ENCODE results near the gene ALDH1A3. TPM values are rescaled to one million over a fixed set of nuclear protein-coding genes. Genes with fewer than 3 reads are reported as not detected.

The ALDH1A3 gene
- total and polyA plus RNA-seq, 4 donors: 0.79 to 8.4 (median 1.4) TPM

DNA sequence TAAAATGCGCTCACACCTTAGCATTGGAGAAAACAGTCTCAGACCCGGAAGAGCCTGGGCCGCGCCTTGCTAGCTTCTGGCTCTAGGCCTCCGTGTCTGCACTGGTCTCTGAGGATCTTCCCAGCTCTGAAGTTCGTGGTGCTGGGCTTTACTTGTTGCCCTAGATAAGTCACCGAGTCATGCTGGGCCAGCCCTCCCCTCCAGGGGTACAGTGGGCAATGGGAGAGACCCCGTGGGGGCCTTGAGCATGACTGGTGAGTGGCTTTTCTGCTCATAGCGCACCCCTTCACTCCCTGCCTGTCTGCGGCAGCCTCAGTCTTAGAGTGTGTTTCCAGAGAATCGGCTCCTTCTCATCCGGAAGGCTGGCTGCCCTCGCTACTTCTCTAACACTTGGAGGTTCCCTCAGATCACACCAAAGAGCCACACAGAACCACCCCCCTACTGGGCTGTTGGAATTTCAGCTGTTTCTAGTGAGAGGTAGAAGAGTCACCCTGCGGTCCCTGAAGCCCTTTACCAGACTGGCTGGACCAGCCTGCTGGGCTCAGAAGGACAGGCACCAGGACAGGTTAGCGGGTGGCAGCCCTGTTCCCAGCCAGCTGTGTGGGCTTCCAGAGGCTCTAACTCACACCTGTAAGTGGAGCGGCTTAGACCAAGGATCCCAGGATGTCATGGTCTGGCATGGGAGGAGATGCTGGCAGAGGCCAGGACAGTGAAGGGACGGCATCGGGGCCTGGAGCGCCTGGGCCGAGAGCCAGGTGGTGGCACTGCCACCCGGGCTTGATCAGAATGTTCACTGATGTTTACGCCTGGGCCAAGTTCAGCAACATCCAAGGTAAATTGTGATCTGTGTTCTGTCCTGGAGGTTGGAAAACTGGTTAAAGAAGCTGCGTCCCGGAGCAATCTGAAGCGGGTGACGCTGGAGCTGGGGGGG is 17.9 kb downstream of the ALDH1A3 start:
- Histone ChIP-seq H3K9ac (ENCODE audit: low read depth in 1 of 2, low read length in 2 of 2) (no peak overlapping the region), H3K27ac (ENCODE audit: low read depth in 1 of 2, low read length in 2 of 2) (no peak overlapping the region), H3K9me3 (ENCODE audit: control insufficient read depth in 4 of 4, low read length in 3 of 4) (no peaks in the 10 kb centered on the region), H3K4me1 (ENCODE audit: control insufficient read depth in 4 of 4, insufficient read depth in 4 of 4, low read length in 3 of 4) (no peaks in the 10 kb centered on the region), H3K36me3 (ENCODE audit: control insufficient read depth in 4 of 4, insufficient read depth in 3 of 4, low read depth in 1 of 4, low read length in 3 of 4) (no peaks in the 10 kb centered on the region), H3K4me3 (ENCODE audit: low read depth in 1 of 3, low read length in 3 of 3) (no peak overlapping the region), H3K27me3 (ENCODE audit: control insufficient read depth in 4 of 4, insufficient read depth in 4 of 4, low read length in 3 of 4) (peaks cover 0 to 3% (median under 1%) of the 10 kb centered on the region in 4 donors)
- DNase-seq (ENCODE audit: low spot score): no peak
- TF ChIP-seq TAF1 (conservative IDR thresholded peaks at IDR 0.05): no peak
- TF ChIP-seq HNF4A (conservative IDR thresholded peaks at IDR 0.05): no peak
- TF ChIP-seq MAX (IDR thresholded peaks at IDR 0.05): no peak
- TF ChIP-seq, protein P1, sequence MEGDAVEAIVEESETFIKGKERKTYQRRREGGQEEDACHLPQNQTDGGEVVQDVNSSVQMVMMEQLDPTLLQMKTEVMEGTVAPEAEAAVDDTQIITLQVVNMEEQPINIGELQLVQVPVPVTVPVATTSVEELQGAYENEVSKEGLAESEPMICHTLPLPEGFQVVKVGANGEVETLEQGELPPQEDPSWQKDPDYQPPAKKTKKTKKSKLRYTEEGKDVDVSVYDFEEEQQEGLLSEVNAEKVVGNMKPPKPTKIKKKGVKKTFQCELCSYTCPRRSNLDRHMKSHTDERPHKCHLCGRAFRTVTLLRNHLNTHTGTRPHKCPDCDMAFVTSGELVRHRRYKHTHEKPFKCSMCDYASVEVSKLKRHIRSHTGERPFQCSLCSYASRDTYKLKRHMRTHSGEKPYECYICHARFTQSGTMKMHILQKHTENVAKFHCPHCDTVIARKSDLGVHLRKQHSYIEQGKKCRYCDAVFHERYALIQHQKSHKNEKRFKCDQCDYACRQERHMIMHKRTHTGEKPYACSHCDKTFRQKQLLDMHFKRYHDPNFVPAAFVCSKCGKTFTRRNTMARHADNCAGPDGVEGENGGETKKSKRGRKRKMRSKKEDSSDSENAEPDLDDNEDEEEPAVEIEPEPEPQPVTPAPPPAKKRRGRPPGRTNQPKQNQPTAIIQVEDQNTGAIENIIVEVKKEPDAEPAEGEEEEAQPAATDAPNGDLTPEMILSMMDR (IDR thresholded peaks at IDR 0.05; ENCODE audit: low read depth, low read length, missing input control): no peak
- TF ChIP-seq, protein P2, sequence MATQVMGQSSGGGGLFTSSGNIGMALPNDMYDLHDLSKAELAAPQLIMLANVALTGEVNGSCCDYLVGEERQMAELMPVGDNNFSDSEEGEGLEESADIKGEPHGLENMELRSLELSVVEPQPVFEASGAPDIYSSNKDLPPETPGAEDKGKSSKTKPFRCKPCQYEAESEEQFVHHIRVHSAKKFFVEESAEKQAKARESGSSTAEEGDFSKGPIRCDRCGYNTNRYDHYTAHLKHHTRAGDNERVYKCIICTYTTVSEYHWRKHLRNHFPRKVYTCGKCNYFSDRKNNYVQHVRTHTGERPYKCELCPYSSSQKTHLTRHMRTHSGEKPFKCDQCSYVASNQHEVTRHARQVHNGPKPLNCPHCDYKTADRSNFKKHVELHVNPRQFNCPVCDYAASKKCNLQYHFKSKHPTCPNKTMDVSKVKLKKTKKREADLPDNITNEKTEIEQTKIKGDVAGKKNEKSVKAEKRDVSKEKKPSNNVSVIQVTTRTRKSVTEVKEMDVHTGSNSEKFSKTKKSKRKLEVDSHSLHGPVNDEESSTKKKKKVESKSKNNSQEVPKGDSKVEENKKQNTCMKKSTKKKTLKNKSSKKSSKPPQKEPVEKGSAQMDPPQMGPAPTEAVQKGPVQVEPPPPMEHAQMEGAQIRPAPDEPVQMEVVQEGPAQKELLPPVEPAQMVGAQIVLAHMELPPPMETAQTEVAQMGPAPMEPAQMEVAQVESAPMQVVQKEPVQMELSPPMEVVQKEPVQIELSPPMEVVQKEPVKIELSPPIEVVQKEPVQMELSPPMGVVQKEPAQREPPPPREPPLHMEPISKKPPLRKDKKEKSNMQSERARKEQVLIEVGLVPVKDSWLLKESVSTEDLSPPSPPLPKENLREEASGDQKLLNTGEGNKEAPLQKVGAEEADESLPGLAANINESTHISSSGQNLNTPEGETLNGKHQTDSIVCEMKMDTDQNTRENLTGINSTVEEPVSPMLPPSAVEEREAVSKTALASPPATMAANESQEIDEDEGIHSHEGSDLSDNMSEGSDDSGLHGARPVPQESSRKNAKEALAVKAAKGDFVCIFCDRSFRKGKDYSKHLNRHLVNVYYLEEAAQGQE (IDR thresholded peaks at IDR 0.05): no peak
- TF ChIP-seq ZBTB33 (IDR thresholded peaks at IDR 0.05): no peak
- no peak for TF ChIP-seq GABPA (IDR thresholded peaks at IDR 0.05 in 1 of 2, conservative IDR thresholded peaks at IDR 0.05 in 1 of 2)
- no peak for TF ChIP-seq NR2F2 (IDR thresholded peaks at IDR 0.05)
- TF ChIP-seq YY1 (IDR thresholded peaks at IDR 0.05): no peak
- TF ChIP-seq HNF4G (IDR thresholded peaks at IDR 0.05): no peak
- no peak for TF ChIP-seq EGR1 (IDR thresholded peaks at IDR 0.05; ENCODE audit: low read depth in 2 of 2)
- no peak for TF ChIP-seq SP1 (IDR thresholded peaks at IDR 0.05)
- 70% methylated on average over 26 of the region's 26 CpGs for WGBS

DNA sequence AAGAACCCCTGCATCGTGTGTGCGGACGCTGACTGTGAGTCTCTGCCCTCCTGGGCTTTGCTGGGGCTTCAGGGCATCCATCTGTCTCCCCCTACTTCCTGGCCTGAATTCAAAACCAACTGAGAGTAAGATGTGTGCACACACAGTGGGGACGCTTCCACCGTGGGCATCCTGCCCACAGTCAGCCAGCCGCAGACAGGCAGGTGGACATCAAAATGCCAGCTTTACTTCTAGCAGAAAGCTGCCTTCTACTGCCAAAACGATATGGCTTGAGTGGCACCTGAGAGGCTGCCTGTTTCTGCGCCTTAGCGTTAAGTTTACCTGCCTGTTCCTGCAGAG is 18.5 kb downstream of the ALDH1A3 start:
- Histone ChIP-seq H3K27ac (ENCODE audit: low read depth in 1 of 2, low read length in 2 of 2) (no peak overlapping the region), H3K36me3 (ENCODE audit: control insufficient read depth in 4 of 4, insufficient read depth in 3 of 4, low read depth in 1 of 4, low read length in 3 of 4) (no peaks in the 10 kb centered on the region), H3K4me1 (ENCODE audit: control insufficient read depth in 4 of 4, insufficient read depth in 4 of 4, low read length in 3 of 4) (no peaks in the 10 kb centered on the region), H3K9me3 (ENCODE audit: control insufficient read depth in 4 of 4, low read length in 3 of 4) (no peaks in the 10 kb centered on the region), H3K9ac (ENCODE audit: low read depth in 1 of 2, low read length in 2 of 2) (no peak overlapping the region), H3K4me3 (ENCODE audit: low read depth in 1 of 3, low read length in 3 of 3) (no peak overlapping the region), H3K27me3 (ENCODE audit: control insufficient read depth in 4 of 4, insufficient read depth in 4 of 4, low read length in 3 of 4) (peaks cover 0 to 3% (median under 1%) of the 10 kb centered on the region in 4 donors)
- no peak for DNase-seq (ENCODE audit: low spot score)
- WGBS: 79% methylated on average over 9 of the region's 9 CpGs
- TF ChIP-seq FOXA2 (IDR thresholded peaks at IDR 0.05): no peak
- TF ChIP-seq, protein P3, sequence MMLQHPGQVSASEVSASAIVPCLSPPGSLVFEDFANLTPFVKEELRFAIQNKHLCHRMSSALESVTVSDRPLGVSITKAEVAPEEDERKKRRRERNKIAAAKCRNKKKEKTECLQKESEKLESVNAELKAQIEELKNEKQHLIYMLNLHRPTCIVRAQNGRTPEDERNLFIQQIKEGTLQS (IDR thresholded peaks at IDR 0.05): no peak
- TF ChIP-seq FOXA1 (IDR thresholded peaks at IDR 0.05): no peak
- no peak for TF ChIP-seq HNF4G (IDR thresholded peaks at IDR 0.05)
- no peak for TF ChIP-seq RXRA (IDR thresholded peaks at IDR 0.05)
- no peak for TF ChIP-seq ZBTB33 (IDR thresholded peaks at IDR 0.05)
- no peak for TF ChIP-seq SP1 (IDR thresholded peaks at IDR 0.05)
- TF ChIP-seq EGR1 (IDR thresholded peaks at IDR 0.05; ENCODE audit: low read depth in 2 of 2): no peak
- TF ChIP-seq TAF1 (conservative IDR thresholded peaks at IDR 0.05): no peak
- TF ChIP-seq, protein P2 (IDR thresholded peaks at IDR 0.05): no peak
- no peak for TF ChIP-seq HNF4A (conservative IDR thresholded peaks at IDR 0.05)
- no peak for TF ChIP-seq YY1 (IDR thresholded peaks at IDR 0.05)
- TF ChIP-seq NR2F2 (IDR thresholded peaks at IDR 0.05): no peak
